CD4-positive, alpha-beta T cell treated with Interleukin-17A for 1 hour (primary cell): ENCODE measurements around the gene BIRC6.
"Not testable (repeated sequence)": the region's sequence is repeated elsewhere in the genome, so short reads cannot be mapped to it uniquely, and the experiment has no call there.

Source experiments
- DNase-seq: peaks from one replicate; pipeline ENCODE4 v3.0.0-alpha.2; 2020

The BIRC6 gene

DNA sequence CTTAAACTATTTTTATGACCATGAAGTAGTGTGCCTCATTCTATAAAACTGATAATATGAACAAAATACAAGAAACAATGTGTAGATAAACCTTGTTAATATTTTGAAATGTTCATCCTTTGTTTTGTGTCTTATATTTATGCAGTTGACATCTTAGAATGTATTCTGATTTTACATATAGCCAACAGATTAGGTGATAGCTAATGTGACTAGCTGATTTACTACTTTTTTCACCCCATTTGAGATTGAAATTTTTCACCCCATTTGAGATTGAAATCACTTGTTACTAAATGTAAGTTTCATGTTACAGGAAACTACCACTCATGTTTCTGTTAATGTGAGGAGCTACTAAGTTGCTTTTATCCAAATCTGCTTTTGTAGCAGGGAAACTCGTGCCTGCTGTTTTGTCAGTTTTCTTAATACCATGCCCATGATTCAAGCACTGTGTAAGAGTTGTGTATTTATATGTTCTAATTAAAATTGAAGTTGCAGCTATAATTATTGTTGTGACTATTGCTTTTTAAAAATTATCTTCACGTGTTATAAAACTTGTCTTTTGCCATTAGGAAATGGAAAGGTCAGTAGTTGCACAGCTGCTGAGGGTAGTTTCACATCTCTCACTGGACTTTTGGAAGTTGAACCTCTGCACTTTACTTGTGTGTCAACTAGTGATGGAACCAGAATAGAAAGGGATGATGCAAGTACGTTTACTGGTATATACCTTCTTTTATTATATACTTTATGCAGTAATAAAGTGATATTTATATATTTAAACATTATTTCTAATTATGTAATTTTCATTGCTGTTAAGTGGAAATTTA is 96.6 kb downstream of the BIRC6 start:
- no peak for DNase-seq

DNA sequence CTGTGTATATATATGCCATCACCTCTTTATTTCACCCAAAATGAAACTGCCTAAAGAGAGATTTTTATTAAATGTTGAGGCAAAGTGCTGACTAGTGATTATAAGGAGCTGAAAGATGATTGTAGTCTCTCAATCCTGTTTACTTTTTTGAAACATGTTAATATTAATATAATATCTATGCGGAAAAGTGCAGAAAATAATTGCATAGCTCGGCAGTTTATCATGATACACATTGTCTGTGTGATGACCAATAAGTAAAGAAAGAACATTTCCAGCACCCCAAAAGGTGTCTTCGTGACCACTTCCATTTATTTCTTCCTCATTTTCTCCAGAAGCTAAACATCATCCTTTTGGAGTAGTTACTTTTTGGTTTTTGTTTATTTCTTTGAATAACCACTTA is 99.0 kb downstream of the BIRC6 start:
- DNase-seq, result no peak

DNA sequence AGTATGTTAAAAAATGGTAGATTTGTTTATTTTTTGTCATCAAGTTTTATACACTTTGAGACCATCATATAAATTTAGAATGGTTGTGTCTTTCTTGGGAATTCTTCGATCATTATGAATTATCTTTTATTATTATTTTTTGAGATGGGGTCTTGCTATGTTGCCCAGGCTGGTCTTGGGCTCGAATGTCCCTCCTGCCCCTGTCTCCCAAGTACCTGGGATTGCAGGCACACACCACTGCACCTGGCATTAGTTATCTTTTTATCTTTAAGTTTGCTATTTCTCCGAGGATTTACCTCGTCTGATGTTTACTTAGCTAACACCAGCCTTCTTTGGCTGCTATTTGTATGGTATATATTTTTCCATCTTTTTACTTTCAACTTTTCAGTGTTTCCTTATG is 100.0 kb downstream of the BIRC6 start:
- DNase-seq, result no peak

DNA sequence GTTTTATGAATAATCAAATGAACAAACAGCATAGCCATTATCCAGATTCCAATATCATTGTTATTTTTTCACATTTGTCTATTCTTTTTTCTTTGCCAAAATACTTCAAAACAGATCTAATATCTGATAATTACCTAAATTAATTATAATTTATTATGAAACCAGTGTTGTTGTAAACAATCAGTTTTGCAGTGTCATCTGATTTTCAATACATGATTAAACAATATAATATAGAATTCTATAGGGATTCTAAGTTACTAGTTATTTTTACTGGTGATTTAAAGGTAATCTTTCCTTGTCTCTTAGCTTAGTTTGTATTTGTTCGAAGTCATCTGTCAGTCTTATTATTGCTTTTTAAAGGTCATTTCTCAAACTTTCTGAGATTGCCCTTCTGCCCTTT is 101.0 kb downstream of the BIRC6 start:
- no peak for DNase-seq

GRCh38 chr2:32460861-32461260 is 104.0 kb downstream of the BIRC6 start:
- DNase-seq, result not testable (repeated sequence)

GRCh38 chr2:32463110-32463509 is 106.3 kb downstream of the BIRC6 start:
- no peak for DNase-seq

DNA sequence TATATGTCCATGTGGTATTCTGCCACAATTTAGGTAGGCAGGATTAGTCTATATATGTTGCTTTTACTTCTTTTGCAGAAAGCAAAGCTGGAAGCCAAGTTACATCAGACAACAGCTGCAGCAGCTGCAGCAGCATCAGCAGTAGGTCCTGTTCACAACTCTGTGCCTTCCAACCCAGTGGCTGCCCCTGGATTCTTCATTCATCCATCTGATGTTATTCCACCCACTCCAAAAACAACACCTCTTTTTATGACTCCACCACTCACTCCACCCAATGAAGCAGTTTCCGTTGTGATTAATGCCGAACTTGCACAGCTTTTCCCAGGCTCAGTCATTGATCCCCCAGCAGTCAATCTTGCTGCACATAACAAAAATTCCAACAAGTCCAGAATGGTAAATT is 107.6 kb downstream of the BIRC6 start:
- no peak for DNase-seq

GRCh38 chr2:32472605-32473004 is 115.8 kb downstream of the BIRC6 start:
- DNase-seq, result no peak

- no peak for DNase-seq
Measured at GRCh38 chr2:32474381-32474780, 117.6 kb downstream of the BIRC6 start.

GRCh38 chr2:32478889-32479620 is 122.2 kb downstream of the BIRC6 start:
- DNase-seq, result no peak

DNA sequence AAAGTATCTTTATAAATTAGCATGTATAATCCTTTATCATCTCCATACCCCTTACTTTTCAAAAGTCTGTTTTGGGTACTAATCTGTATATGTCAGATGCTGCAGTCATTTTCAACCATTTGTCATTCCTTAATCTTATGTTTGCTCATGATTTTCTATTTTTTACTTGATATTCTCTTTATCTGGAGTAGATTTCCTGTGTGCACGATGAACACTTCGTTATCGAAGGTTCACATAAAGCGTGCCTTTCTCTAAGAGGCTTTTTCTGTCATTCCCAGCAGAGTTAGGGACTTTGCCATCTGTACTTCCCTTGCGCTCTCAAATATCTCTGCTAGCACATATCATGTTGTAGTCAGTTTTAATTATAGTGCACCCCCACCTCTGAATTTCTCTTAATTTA is 123.2 kb downstream of the BIRC6 start:
- no peak for DNase-seq

GRCh38 chr2:32482471-32482870 is 125.6 kb downstream of the BIRC6 start:
- no peak for DNase-seq

GRCh38 chr2:32484937-32485336 is 128.1 kb downstream of the BIRC6 start:
- peak; percentile 25 for DNase-seq

DNA sequence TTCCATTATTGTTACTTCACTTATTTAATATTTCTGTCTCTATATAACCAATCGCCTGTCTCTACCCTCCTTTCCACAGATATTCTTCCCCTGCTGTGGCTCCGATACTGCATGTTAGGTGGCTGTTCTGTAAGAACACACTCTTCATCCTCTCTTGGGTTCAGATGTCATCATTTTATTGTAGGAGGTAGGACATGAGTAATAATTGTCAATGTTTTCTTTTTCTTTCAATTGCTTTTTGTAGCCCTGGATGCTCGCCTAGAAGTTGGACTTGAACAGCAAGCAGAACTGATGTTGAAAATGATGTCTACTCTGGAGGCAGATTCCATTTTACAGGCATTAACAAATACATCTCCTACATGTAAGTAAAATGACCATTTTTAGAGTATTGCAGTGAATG is 128.6 kb downstream of the BIRC6 start:
- DNase-seq, result no peak

DNA sequence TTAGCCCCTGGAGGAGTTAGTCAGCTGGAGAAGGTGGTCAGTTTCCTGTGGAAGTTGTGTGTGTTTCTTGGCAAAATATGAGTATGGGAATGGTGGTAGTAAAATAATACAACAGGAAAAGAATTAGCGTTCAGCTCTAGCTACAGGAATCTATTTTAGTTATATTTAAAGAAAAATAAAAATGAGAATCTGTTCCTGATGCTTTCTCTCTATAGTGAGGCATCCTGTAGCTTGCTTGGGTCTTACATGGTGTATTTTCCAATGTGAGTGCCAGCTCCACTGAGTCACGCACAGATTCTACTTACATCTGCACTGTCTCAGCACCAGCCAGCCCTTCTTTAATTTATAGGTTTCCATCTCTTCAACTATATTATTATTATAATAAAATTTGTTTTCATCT is 132.2 kb downstream of the BIRC6 start:
- DNase-seq, result no peak

- DNase-seq, result no peak
Measured at GRCh38 chr2:32491346-32491745, 134.5 kb downstream of the BIRC6 start.

- DNase-seq, result no peak
Measured at GRCh38 chr2:32495139-32495538, 138.3 kb downstream of the BIRC6 start.

DNA sequence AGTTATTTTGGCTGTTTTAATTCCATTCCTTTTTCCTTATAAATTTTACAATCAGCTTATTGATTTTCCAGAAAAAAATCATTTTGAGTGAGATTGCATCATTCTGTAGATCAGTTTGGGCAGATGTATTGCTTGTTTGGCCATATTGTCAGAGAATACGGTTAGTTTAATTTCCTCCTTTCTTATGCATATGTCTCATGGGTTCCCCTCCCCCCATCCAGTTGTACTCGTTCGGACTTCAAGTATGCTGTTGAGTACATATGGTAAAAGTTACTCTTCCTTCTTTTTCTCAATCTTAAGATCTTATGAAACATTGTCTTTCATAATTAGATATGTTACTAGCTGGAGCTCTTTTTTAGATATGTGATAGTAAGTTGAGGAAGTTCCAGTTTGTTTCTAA is 139.8 kb downstream of the BIRC6 start:
- DNase-seq, result no peak

DNA sequence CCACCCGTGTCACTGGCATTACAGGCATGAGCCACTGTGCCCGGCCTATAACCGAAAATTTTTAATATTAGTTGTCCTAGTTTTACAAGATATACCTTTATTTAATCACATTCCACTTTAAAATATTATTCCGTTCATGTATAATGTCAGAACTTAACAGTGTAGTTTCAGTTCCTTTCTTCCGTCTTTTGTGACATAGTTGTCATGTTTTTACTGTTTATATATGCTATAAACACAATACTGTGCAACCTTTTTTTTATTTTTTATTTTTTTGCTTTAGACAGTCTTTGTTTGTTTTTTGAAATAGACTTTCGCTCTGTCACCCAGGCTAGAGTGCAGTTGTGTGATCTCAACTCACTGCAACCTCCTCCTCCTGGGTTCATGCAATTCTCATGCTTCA is 141.5 kb downstream of the BIRC6 start:
- DNase-seq, result no peak

DNA sequence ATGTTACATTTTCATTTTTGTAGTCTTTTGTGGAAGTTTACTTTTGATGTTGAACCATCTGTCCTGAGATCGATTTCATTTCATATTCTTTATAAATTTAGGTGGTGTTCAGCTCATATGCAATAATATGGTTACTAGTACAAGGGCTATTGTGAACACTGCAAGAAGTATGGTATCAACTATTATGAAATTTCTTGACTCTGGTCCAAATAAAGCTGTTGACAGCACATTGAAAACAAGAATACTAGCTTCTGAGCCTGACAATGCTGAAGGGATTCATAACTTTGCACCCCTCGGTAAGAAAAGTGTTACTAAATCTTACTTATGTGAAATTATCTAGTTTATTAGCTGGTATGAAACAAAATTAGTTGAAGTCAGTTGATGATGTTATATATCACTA is 146.1 kb downstream of the BIRC6 start:
- no peak for DNase-seq

- no peak for DNase-seq
Measured at GRCh38 chr2:32504877-32505478, 148.2 kb downstream of the BIRC6 start.

DNA sequence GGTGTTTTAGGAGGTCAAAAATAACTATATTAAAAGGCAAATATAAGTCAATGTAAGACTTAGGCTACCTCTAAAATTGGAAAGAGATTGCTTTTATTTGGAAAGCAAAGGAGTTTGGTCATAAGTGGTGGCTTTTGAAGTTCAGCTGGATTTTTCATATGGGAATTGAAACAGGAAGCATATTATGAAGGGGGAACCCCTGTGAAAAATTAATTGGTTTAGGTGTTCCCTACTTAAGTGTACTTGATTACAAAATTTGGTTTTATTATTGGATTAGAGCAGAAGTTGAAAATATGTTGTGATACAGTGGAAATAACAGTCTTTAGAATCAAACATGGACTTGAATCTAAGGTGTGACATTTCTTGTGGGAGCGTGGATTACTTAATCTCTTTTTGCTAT is 149.6 kb downstream of the BIRC6 start:
- no peak for DNase-seq

GRCh38 chr2:32514946-32515345 is 158.1 kb downstream of the BIRC6 start:
- no peak for DNase-seq

- no peak for DNase-seq
Measured at GRCh38 chr2:32516567-32516966, 159.7 kb downstream of the BIRC6 start.
